Epithelial cell of prostate (primary cell): ENCODE results near the gene NCOA1.
"Not testable (repeated sequence)": the region's sequence is repeated elsewhere in the genome, so short reads cannot be mapped to it uniquely, and the experiment has no call there.

ENCODE experiments used
- DNase-seq: peaks from one replicate; pipeline ENCODE4 v3.0.0-alpha.2; 2011; ENCODE audit warnings: low read depth, low spot score
- H3K27ac ChIP-seq: fragments of 450-650 bp; 2 replicates; pipeline ENCODE4 v1.5.1; 2017; ENCODE audit warnings: mild to moderate bottlenecking

The NCOA1 gene

DNA sequence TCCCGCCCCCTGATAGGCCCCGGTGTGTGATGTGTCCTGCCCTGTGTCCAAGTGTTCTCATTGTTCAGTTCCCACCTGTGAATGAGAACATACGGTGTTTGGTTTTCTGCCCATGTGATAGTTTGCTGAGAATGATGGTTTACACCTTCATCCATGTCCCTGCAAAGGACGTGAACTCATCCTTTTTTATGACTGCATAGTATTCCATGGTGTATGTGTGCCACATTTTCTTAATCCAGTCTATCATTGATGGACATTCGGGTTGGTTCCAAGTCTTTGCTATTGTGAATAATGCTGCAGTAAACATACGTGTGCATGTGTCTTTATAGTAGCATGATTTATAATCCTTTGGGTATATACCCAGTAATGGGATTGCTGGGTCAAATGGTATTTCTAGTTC is 40.6 kb downstream of the NCOA1 start:
- not testable (repeated sequence) for DNase-seq

DNA sequence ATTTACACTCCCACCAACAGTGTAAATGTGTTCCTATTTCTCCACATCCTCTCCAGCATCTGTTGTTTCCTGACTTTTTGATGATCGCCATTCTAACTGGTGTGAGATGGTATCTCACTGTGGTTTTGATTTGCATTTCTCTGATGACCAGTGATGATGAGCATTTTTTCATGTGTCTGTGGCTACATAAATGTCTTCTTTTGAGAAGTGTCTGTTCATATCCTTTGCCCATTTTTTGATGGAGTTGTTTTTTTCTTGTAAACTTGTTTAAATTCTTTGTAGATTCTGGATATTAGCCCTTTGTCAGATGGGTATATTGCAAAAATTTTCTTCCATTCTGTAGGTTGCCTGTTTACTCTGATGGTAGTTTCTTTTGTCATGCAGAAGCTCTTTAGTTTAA is 41.0 kb downstream of the NCOA1 start:
- not testable (repeated sequence) for H3K27ac ChIP-seq, DNase-seq

More for the DNA sequence above, 40.6 kb downstream of the NCOA1 start:
- H3K27ac ChIP-seq = not testable (repeated sequence)

DNA sequence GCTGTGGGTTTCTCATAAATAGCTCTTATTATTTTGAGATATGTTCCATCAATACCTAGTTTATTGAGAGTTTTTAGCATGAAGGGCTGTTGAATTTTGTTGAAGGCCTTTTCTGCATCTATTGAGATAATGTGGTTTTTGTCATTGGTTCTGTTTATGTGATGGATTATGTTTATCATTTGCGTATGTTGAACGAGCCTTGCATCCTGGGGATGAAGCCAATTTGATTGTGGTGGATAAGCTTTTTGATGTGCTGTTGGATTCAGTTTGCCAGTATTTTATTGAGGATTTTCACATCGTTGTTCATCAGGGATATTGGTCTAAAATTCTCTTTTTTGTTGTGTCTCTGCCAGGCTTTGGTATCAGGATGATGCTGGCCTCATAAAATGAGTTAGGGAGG is 42.5 kb downstream of the NCOA1 start:
- not testable (repeated sequence) for H3K27ac ChIP-seq, DNase-seq

DNA sequence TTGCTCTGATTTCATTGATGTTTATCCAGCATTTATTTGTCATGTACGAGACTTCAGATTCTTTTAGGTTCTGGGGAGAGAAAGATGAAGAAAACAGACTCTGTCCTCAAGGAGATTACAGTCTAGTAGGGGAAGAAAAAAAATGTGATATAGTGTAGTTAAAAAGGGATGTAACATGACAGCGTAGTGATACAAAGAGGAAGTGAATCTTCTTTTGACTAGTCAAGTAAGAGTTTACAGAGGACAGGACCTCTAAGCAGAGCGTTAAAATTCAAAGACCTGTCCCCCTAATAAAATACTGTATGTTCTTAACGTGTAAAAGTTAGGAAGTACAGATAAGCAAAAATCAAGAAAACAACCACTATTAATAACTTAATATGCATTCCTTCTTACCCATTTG is 47.7 kb downstream of the NCOA1 start:
- H3K27ac ChIP-seq = no peak overlapping the region
- no peak for DNase-seq

DNA sequence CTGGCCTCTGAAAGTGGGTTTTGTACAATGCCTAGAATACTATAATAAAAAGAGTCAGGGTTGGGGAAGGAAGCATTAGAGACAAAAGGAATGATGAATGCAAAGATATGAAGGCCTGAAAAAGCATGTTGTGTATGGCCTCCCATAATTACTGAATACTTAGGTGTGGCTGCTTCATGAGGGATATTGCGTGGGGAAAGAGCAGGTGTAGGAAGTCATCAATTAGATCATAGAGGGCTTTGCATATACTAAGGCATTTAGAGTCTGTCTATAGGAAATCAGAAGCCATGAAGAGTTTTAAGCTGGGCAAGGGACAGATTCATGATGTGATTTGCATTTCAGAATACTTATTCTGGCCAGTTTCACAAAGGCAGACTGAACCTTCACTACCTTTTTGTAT is 48.2 kb downstream of the NCOA1 start:
- DNase-seq = no peak
- H3K27ac ChIP-seq = no peak overlapping the region

DNA sequence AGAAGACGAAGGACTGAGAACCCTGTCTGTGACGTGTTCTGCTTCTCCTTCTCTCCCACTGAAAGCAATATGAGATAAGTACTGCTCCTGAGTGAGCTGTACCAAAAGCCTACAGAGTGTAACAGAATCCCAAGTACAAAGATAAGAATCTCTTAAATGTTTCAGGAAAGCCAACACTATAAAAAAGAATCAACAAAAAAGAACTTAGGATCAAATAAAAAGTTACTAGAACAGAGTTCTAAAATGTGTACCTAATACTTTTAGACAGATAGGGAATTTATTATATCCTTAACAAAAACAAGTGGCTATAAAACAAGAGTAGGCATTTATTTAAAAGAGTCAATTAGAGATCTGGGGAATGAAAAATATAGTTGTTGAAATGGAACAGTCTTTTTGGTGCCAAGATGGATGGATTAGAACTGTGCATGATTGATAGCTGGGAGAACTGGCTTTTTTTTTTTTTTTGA is 49.0 kb downstream of the NCOA1 start:
- H3K27ac ChIP-seq = no peak overlapping the region
- no peak for DNase-seq

DNA sequence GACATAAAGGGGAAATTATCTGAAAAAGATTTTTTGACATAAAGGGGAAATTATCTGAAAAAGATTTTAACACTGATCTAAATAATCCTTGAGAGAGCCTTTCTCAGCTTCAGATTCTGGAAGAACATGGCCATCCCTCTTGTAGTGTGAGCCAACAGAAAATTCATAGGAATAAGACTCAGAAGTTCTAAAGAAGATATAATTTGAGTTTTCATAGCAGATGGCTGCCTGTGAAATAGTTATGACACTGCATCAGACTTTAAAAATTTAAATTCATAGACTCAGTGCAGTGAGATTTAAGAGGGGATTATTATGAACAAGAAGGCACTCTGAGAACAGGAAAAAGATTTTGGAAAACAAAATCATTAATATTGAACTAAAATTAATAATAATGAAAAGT is 50.6 kb downstream of the NCOA1 start:
- no peak overlapping the region for H3K27ac ChIP-seq
- no peak for DNase-seq

DNA sequence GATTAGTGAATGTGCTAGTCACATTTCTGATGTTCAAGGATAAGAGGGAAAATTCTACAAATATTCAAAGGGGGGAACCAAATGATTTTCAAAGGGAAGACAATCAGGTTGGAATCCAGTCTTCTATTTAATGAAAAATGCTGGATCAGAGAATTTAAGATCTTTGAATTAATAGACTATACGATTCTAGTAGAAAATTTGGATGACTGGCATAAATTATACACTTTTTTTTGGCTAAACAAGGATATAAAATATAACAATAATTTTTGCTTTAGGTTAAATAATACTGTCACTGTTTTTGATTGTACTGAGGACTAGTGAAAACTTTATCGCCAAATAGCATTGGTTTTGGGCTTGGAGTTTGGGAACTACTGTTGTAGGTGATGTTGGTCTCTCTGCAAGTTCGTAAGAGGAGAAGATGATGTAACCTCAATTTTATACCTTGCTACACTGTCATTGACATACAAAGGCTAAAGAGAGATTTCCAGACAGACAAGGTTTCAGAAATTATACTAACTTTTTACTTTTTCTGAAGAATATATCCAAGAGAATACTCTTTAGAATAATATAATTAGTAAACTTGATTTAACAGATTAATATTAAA is 51.3 kb downstream of the NCOA1 start:
- H3K27ac ChIP-seq = no peak overlapping the region
- DNase-seq = no peak

DNA sequence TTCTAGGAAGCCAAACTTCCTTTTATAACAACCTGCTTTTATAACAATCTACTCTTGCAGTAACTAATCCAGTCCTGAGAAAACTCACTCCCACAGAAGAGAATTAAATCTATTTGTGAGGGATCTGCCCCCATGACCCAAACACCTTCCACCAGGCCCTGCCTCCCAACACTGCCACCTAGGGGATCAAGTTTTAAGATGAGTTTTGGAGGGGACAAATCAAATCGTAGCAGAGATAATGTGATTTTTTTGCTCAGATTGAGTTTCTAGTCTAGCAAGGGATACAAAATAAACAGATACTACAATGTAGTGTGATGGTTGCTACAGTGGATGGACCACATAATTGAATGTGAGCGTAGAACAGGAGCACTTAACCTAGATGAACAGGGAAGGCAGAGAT is 52.2 kb downstream of the NCOA1 start:
- no peak overlapping the region for H3K27ac ChIP-seq
- DNase-seq = no peak

DNA sequence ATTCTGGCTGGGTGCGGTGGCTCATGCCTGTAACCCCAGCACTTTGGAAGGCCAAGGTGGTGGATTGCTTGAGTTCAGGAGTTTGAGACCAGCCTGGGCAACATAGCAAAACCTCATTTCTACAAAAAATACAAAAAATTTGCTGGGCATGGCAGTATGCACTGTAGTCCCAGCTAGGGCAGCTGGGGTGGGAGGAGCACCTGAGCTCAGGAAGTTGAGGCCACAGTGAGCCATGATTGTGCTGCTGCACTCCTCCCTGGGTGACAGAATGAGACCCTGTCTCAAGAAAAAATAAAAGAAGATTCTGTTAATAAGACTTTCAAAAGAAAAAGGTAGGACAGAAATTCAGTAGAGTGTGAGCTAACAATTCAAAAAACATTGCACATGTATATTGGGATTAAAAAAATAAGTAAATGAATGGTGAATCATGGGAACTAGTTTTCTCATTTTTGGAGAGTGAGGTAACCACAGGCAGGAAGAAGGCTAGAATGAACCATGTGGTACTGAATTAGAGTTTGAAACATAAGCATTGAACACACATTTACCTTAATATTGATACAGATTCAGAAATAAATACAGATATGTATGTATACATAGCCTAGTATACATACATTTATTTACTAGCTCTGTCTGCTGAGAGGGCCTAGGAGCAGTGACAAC is 53.5 kb downstream of the NCOA1 start:
- H3K27ac ChIP-seq = no peak overlapping the region
- DNase-seq = no peak

DNA sequence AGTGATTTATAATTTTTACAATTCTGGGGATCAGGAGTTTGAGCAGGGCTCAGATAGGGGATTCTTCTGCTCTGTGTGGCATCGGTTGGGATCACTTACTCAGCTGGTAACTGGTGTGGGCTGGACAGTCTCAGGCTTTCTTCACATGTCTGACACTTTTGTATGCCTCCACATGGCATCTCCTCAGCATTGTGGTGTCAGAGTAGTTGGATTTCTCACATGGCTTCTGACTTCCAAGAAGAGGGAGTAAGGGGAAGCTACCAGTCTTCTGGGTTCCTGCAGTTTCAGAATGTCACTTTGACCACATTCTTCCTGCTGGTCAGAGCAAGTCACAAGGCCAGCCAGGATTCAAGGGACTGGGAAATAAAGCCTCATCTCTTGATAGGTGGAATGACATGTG is 55.6 kb downstream of the NCOA1 start:
- H3K27ac ChIP-seq = no peak overlapping the region
- no peak for DNase-seq

DNA sequence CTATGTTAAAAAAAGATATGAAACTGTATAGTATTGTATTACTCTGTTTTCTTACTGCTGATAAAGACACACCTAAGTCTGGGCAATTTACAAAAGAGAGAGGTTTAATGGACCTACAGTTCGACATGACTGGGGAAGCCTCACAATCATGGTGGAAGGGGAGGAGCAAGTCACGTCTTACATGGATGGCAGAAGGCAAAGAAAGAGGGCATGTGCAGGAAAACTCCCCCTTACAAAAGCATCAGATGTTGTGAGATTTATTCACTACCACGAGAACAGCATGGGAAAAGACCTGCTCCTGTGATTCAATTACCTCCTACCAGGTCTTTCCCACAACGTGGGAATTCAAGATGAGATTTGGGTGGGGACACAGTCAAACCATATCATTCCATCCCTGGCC is 57.0 kb downstream of the NCOA1 start:
- no peak for DNase-seq

DNA sequence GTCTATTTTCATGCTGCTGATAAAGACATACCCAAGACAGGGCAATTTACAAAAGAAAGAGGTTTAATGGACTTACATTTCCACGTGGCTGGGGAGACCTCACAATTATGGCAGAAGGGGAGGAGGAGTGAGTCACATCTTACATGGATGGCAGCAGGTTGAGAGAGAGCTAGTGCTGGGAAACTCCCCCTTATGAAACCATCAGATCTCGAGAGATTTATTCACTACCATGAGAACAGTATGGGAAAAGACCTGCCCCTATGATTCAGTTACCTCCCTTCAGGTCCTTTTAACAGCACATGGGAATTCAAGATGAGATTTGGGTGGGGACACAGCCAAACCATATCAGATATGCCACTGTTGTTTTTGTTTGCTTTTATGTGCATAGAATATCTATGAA is 59.2 kb downstream of the NCOA1 start:
- DNase-seq = not testable (repeated sequence)

More for the DNA sequence above, 57.0 kb downstream of the NCOA1 start:
- no peak overlapping the region for H3K27ac ChIP-seq

DNA sequence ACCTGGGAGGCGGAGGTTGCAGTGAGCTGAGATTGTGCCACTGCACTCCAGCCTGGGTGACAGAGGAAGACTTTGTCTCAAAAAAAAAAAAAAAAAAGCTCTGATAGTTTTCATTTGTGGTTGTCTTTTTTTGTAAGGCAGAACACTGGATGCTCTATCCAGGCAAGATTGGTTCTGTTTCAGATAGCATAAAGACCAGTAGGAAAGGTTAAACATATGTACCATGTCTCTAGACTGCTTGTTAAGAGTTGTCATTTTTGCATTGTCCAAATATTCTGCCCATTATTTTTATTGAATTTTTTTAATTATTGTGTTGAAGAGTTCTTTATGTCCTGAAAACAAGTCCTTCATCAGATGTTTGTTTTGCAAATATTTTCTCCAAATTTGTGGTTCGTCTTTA is 60.0 kb downstream of the NCOA1 start:
- no peak overlapping the region for H3K27ac ChIP-seq
- no peak for DNase-seq

More for the DNA sequence above, 59.2 kb downstream of the NCOA1 start:
- H3K27ac ChIP-seq = not testable (repeated sequence)

DNA sequence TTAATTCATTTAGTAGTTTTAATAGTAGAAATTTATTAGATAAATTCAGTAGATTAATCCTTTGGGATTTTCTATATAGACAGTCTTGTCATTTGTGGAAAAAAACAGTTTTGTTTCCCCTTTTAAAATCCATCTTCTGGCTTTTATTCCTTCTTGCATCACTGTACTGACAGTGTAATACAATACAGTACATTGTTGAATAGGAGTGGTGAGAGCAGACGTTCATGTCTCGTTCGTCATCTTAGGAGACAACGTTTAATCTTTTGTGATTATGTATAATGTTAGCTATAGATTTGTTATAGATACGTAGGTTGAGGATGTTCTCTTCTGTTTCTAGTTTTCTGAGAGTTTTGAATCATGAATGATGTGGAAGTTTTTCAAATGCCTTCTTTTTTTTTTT is 61.8 kb downstream of the NCOA1 start:
- no peak for DNase-seq
- H3K27ac ChIP-seq = no peak overlapping the region

DNA sequence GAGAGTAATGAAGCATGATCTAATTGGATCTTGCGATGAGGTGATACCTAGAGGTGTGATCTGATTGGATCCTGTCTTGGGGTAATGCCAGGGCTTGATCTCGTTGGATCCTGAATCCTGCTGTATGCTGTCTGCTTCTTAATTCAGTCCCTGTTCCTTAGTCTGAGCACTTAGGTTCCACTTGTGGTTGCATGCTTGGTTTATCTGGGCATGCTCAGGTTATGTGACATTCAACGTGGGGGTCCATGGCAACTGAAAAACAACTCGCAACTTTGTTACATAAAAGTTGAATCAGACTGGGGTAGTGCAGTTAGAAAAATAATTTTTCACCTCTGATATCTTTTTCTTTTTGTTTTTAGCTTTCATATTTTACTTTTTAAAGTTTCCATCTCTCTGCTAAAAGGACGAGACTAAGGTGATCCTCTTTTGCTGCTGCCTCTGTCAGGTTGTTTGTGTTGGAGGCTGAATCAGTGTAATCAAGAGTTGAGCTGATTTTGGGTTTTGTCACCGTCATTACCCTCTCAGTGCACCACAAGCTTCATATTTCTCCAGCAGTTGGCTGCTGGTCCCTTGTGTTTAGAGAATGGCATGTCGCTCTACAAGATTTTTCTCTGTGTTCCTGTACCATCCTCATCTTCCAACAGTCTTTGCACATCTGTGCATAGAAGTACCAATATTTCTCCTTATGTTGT is 67.9 kb downstream of the NCOA1 start:
- no peak for DNase-seq
- H3K27ac ChIP-seq = no peak overlapping the region

DNA sequence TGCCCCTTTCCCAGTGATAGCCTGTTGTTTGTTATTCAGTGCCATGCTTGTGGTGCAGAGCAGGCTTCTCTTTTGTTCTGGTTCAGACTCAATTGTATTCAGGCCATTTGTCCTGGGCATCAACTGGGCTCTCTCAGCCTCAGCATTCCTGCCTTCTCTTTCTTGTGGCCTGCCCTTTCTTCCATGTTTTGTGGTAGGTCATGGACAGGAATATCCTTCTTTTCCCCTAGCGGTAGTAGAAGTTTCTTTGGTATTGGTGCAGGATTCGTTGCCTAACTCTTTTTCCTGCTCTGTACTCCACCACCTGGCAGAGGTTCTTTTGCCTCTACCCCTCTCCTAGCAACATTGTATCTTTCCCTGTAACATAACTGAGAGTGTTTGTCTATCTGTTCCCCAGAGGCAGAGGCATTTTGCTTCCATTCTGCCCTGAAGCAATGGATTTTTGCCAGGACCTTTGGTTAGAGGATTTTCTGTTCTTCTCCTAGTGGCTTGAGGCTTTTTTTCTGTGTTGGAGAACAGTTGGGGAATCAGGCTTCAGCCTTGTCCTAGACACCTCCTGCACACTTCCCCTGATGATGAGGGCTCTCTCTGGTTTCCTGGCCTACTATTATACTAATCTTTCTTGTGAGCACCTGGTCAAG is 68.5 kb downstream of the NCOA1 start:
- DNase-seq = no peak
- no peak overlapping the region for H3K27ac ChIP-seq

DNA sequence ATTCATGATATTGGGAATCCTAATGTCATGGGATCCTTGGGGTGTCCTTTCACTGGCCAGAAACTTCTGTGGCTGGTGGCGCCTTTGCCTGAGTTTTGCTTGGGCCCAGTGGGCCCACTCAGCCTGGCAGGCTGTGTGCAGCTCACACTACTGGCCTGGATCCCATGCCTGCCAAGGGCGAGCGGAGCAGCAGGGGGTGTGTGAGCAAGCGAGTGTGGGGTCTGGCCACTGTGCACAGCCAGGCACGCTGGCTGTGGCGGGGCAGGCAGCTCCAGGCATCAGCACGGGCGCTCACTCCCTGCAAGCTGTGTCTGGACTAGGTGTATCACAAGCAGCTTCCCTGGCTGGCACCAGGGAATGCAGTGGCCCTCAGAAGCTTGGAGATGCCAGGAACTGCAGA is 74.5 kb downstream of the NCOA1 start:
- no peak for DNase-seq
- H3K27ac ChIP-seq = no peak overlapping the region

DNA sequence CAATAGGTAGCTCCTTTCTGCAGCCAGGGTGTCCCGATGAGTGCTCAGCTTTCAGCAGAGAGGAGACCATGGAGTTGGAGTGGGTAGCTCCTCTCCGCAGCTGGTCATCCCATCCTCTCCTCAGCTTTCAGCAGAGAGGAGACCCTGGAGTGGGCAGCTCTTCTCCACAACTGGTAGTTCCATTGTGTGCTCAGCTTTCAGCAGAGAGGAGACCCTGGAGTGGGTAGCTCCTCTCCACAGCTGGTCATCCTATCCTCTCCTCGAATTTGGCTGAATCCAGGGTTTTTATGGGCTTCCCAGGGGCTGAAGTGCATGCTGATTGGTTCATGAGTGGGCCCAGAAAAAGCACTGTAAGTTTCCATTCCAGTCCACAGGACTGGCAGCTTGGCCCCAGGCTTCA is 75.2 kb downstream of the NCOA1 start:
- no peak overlapping the region for H3K27ac ChIP-seq
- DNase-seq = no peak

DNA sequence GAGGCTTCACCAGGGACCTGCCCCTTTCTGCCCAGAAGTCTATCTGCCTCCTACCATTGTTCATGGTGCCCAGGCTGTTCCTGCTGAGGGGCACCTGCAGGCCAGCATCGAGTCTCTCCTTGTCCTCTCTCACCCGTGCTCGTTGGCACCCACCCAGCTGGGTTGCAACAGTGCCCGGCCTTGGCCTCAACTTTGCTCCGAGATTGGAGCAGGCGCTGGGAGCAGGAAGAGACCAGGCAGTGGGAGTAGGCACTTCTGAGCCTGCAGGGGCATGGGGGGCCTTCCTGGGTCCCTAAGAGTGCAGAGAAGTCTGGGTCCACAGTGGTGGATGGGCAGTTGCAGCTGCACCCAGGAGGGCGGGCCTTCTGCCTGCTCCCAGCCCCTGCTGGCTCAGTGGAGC is 75.6 kb downstream of the NCOA1 start:
- H3K27ac ChIP-seq = no peak overlapping the region
- DNase-seq = no peak

DNA sequence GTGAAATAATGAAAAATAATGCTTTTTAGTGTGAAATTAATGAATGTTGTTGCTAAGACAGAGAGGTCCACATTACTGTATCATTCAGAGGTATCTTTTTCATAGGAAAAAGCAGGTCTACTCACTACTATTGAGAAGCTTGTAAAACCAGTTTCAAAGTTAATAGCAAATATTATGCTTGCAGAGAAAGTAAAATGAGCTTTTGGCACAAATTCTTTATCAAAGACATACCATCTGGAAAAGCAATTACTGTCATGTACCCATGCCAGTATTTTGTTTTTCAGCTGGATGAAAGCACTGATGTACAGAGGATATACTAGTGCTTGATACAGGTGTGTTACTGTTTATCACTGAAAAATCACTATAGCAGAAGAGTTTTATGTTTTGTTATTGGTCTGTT is 77.5 kb downstream of the NCOA1 start:
- no peak for DNase-seq

More for the DNA sequence above, 77.5 kb downstream of the NCOA1 start:
- H3K27ac ChIP-seq = no peak overlapping the region
